ENCODE data around the gene PSME3IP1. TPM values are rescaled to one million over a fixed set of nuclear protein-coding genes. Genes with fewer than 3 reads are reported as not detected.
"Not testable (repeated sequence)": the region's sequence is repeated elsewhere in the genome, so short reads cannot be mapped to it uniquely, and the experiment has no call there.

Gene PSME3IP1
- total RNA-seq, 1 donor from 2014 or later = 77.8 TPM

DNA sequence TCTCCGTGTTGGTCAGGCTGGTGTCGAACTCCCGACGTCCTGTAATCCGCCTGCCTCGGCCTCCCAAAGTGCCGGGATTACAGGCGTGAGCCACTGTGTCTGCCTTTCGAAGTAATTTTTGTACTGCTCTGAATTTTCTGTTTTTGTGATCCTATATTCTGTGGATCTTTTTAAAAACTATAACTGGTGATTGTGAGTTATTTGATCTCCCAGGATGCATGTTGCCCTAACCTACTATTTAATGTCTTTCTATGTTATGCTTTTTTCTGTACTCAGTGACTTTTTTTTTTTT is 2.8 kb upstream of the PSME3IP1 start:
- H3K27me3 ChIP-seq = no peaks in the 10 kb centered on the region
- ATAC-seq (no peak), DNase-seq (no peak)
- no peak overlapping the region for H3K4me3 ChIP-seq
- H3K36me3 ChIP-seq = no peaks in the 10 kb centered on the region
- H3K9me3 ChIP-seq = no peaks in the 10 kb centered on the region
- peaks cover 35% of the 10 kb centered on the region for H3K4me1 ChIP-seq
- intact Hi-C loops (cut with DNase I) = no loop called here
- no peak overlapping the region for H3K27ac ChIP-seq
- no peak for TF ChIP-seq CTCF (IDR thresholded peaks at IDR 0.05)

DNA sequence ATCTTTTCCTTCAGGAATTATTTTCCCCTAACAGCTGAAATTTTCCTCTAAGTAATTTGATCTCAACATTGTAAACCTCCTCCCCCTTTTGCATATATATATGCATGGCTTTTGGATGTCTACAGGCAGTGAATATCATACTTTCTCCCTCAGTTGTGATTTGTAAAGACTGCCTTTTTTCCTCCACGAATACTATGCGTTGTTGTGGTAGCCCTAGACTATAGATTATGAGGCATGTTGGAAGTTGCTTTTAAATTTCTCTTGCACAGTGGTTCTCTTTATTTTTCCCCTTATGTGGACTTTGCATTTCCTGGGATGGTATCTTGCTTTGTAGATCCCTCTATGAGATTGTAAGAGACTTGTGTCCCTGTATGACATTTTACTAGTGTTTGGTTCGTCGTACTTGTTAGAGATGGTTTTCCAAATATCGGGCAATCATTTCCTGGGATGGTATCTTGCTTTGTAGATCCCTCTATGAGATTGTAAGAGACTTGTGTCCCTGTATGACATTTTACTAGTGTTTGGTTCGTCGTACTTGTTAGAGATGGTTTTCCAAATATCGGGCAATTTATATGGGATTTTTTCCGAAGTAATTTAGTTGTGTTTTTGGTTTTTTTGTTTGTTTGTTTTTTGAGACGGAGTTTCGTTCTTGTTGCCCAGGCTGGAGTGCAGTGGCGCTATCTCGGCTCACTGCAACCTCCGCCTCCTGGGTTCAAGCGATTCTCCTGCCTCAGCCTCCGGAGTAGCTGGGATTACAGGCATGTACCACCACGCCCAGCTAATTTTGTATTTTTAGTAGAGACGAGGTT is 2.3 kb upstream of the PSME3IP1 start:
- peak overlapping the region; percentile 96 for H3K4me3 ChIP-seq
- ATAC-seq; H3K9me3 ChIP-seq; DNase-seq; H3K27me3 ChIP-seq; intact Hi-C loops (cut with DNase I); H3K36me3 ChIP-seq: not testable (repeated sequence)
- peak overlapping the region; percentile 94 for H3K27ac ChIP-seq
- peaks cover 31% of the 10 kb centered on the region for H3K4me1 ChIP-seq

DNA sequence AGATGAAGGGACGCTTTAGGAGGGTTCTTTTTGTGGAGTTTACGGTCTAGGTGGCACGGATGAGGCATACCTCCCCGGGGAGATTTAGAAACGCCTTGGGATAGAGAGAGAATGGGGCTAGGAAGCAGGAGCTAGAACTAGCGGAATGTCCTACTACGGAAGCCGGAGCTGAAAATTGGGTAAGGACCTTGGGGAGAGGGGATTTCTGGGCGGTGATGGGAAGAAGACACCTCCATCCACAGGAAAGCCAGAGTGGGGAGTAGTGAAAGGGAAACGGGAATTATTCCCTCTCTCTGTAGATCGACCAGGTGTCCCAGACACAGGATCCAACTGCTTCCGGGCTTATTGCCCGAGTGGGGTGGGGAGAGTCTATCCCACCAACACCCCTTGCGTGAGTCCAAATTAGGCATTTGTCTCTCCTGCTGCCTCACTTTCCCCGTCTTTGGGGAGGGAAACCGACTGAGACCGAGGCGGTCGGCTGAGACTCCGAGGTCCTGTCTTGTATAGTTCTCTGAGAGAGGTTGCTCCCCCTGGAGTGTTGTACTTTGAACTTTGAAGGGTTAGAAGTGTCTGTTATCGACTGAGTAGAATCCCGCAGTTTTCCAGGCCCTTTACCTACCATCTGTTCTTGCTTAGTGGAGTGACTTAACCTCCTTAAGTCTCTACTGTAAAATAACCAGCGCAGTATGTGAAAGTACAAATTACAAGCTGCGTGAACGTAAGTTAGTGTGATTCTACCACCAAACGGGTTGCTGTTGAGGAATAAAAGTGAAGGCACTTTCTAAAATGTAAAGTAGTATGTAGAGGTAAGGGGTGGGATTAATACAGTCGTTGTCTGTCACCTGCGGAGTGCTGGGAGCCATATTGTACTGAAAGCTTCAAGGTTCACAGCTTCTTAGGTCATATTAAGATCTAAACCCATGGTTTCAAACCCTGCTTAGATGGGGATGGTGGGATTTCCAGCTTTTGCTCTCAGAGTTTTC is 1.3 kb upstream of the PSME3IP1 start:
- H3K9me3 ChIP-seq = no peaks in the 10 kb centered on the region
- DNase-seq = no peak
- no peaks in the 10 kb centered on the region for H3K27me3 ChIP-seq

DNA sequence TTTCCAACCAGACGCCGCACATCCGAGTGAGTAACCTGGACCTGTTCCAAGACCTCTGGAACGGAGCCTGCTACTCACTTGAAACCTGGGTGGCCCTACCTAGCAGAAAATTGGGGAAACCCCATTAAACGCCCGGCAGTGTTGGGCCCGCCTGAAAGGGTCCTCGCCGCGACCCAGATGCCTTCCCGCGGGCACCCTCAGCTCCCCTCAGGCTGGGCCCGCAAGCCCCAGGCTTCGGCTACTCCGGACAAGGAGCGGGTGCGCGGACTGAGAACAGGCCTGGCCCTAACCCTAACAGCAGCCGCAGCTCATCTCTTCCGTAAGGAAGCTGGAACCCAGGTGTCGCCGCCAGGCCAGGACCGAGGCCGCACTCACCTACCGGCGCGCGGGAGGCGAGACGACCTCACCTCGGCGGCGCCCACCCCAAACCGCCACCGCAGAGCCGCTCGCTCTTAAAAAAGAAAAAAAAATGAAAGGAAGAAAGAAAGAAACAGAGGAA is 344 bp downstream of the PSME3IP1 start:
- intact Hi-C loops (cut with DNase I) = no loop called here
- Histone ChIP-seq H3K9me3 (no peaks in the 10 kb centered on the region), H3K36me3 (no peaks in the 10 kb centered on the region), H3K4me1 (peaks cover 18% of the 10 kb centered on the region), H3K4me3 (peak overlapping the region; percentile 96), H3K27me3 (no peaks in the 10 kb centered on the region), H3K27ac (peak overlapping the region; percentile 89)
- no peak for TF ChIP-seq CTCF (IDR thresholded peaks at IDR 0.05)
- peak; percentile 14 for ATAC-seq
- DNase-seq = no peak

More for the DNA sequence above, 1.3 kb upstream of the PSME3IP1 start:
- no peak for TF ChIP-seq CTCF (IDR thresholded peaks at IDR 0.05)
- peak overlapping the region; percentile 94 for H3K27ac ChIP-seq
- H3K4me3 ChIP-seq = peak overlapping the region; percentile 96
- peaks cover 28% of the 10 kb centered on the region for H3K4me1 ChIP-seq
- H3K36me3 ChIP-seq = no peaks in the 10 kb centered on the region
- peak; percentile 0 for ATAC-seq
- intact Hi-C loops (cut with DNase I) = no loop called here

DNA sequence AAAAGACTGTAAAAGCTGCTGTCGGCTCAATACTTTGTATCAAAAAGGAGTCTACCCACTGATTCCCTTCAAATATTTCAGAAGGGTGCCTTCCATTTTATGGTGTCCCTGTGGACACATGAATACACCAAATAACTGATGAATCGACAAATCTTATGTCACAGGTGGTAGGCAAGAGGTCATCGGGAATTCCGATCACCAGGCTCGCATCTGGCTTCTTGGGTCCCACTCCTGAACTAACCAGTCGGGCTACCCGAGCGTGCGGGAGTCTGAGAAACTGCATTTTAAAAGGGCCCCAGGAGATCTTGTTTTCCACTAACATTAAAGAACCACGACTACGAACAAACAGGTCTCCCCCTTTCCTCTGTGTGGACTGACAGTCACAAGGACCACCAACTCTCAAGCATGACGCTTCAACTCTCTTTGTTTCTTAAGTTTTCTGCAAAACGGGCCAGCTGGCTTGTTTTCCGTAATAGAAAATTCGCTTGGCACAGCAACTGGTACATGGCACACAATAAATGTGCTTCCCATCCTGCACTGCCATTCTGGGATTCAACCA is 873 bp downstream of the PSME3IP1 start:
- DNase-seq (no peak), ATAC-seq (no peak)
- Histone ChIP-seq H3K4me1 (peaks cover 18% of the 10 kb centered on the region), H3K27me3 (no peaks in the 10 kb centered on the region), H3K27ac (peak overlapping the region; percentile 89), H3K36me3 (no peaks in the 10 kb centered on the region), H3K9me3 (no peaks in the 10 kb centered on the region), H3K4me3 (peak overlapping the region; percentile 96)
- TF ChIP-seq CTCF (IDR thresholded peaks at IDR 0.05) = no peak
- intact Hi-C loops (cut with DNase I) = no loop called here

Data from upper lobe of right lung (tissue), 1 donor.